GM19397 (cell line): ENCODE measurements around the gene ACBD6.

Experiments
- ATAC-seq: cut with Tn5 transposase; IDR thresholded peaks from one replicate; pipeline ENCODE4 v1.9.1; 2021; ENCODE audit warnings: mild to moderate bottlenecking, moderate library complexity; ENCODE audit not compliant: unreplicated experiment

Gene ACBD6

GRCh38 chr1:180277476-180278193 lies 224.7 kb downstream of the ACBD6 start:
- no peak for ATAC-seq

GRCh38 chr1:180275726-180276125 lies 226.7 kb downstream of the ACBD6 start:
- no peak for ATAC-seq

GRCh38 chr1:180274221-180274620 lies 228.2 kb downstream of the ACBD6 start:
- ATAC-seq = no peak

- ATAC-seq = no peak
Measured at GRCh38 chr1:180273066-180273465, 229.3 kb downstream of the ACBD6 start.

- ATAC-seq = no peak
Measured at GRCh38 chr1:180272395-180272794, 230.0 kb downstream of the ACBD6 start.

GRCh38 chr1:180271272-180272255 lies 230.8 kb downstream of the ACBD6 start:
- no peak for ATAC-seq

- no peak for ATAC-seq
Measured at GRCh38 chr1:180270530-180271271, 231.7 kb downstream of the ACBD6 start.

- no peak for ATAC-seq
Measured at GRCh38 chr1:180269645-180270529, 232.5 kb downstream of the ACBD6 start.

- ATAC-seq = no peak
Measured at GRCh38 chr1:180268556-180269075, 233.8 kb downstream of the ACBD6 start.

GRCh38 chr1:180267761-180268555 lies 234.4 kb downstream of the ACBD6 start:
- no peak for ATAC-seq

- no peak for ATAC-seq
Measured at GRCh38 chr1:180267211-180267561, 235.2 kb downstream of the ACBD6 start.

- ATAC-seq = no peak
Measured at GRCh38 chr1:180266275-180267210, 235.8 kb downstream of the ACBD6 start.

GRCh38 chr1:180265871-180266270 lies 236.5 kb downstream of the ACBD6 start:
- no peak for ATAC-seq

- no peak for ATAC-seq
Measured at GRCh38 chr1:180265201-180265600, 237.2 kb downstream of the ACBD6 start.

GRCh38 chr1:180264595-180264994 lies 237.8 kb downstream of the ACBD6 start:
- no peak for ATAC-seq

GRCh38 chr1:180262628-180263488 lies 239.5 kb downstream of the ACBD6 start:
- no peak for ATAC-seq

GRCh38 chr1:180261524-180262155 lies 240.7 kb downstream of the ACBD6 start:
- no peak for ATAC-seq
